ES-I3 (cell line): Measurements from ENCODE around the gene RAI14.
"Not testable (repeated sequence)": the region's sequence is repeated elsewhere in the genome, so short reads cannot be mapped to it uniquely, and the experiment has no call there.

Source experiments
- H3K36me3 ChIP-seq: 2 replicates; pipeline ENCODE4 v1.6.1; 2013; ENCODE audit warnings: mild to moderate bottlenecking, low read length, control low read depth, moderate library complexity; ENCODE audit not compliant: insufficient read depth
- H3K4me1 ChIP-seq: 2 replicates; pipeline ENCODE4 v1.6.1; 2013; ENCODE audit warnings: mild to moderate bottlenecking, control low read depth, low read length; ENCODE audit not compliant: insufficient read depth
- H3K9ac ChIP-seq: 2 replicates; pipeline ENCODE4 v1.6.1; 2013; ENCODE audit warnings: low read depth, mild to moderate bottlenecking, low read length, moderate library complexity
- H3K9me3 ChIP-seq: 2 replicates; pipeline ENCODE4 v1.6.1; 2013; ENCODE audit warnings: mild to moderate bottlenecking, low read length, moderate library complexity; ENCODE audit not compliant: control insufficient read depth, insufficient read depth

The RAI14 gene

GRCh38 chr5:34694012-34694411 is 37.9 kb downstream of the RAI14 start:
- peaks cover 9% of the 10 kb centered on the region for H3K4me1 ChIP-seq
- H3K36me3 ChIP-seq = peaks cover 2% of the 10 kb centered on the region
- H3K9me3 ChIP-seq = no peaks in the 10 kb centered on the region
- H3K9ac ChIP-seq = no peak overlapping the region

GRCh38 chr5:34694685-34695084 is 38.6 kb downstream of the RAI14 start:
- Histone ChIP-seq H3K4me1 (peaks cover 16% of the 10 kb centered on the region), H3K36me3 (no peaks in the 10 kb centered on the region), H3K9me3 (no peaks in the 10 kb centered on the region), H3K9ac (no peak overlapping the region)

- no peak overlapping the region for H3K9ac ChIP-seq
- H3K4me1 ChIP-seq = peaks cover 23% of the 10 kb centered on the region
- no peaks in the 10 kb centered on the region for H3K36me3 ChIP-seq
- no peaks in the 10 kb centered on the region for H3K9me3 ChIP-seq
These were observed 39.3 kb downstream of the RAI14 start for GRCh38 chr5:34695275-34696027.

- Histone ChIP-seq H3K9ac (no peak overlapping the region), H3K9me3 (no peaks in the 10 kb centered on the region), H3K4me1 (peaks cover 28% of the 10 kb centered on the region), H3K36me3 (no peaks in the 10 kb centered on the region; the same call in 1 of the 2 replicates)
These were observed 41.4 kb downstream of the RAI14 start for GRCh38 chr5:34697308-34698108.

- Histone ChIP-seq H3K36me3 (no peaks in the 10 kb centered on the region; the same call in 1 of the 2 replicates), H3K4me1 (peaks cover 29% of the 10 kb centered on the region), H3K9ac (no peak overlapping the region), H3K9me3 (no peaks in the 10 kb centered on the region)
These were observed 41.9 kb downstream of the RAI14 start for GRCh38 chr5:34698109-34698419.

GRCh38 chr5:34698754-34699153 is 42.6 kb downstream of the RAI14 start:
- H3K9ac ChIP-seq = no peak overlapping the region
- no peaks in the 10 kb centered on the region for H3K9me3 ChIP-seq
- H3K36me3 ChIP-seq = no peaks in the 10 kb centered on the region; the same call in 1 of the 2 replicates
- peaks cover 36% of the 10 kb centered on the region for H3K4me1 ChIP-seq

- Histone ChIP-seq H3K36me3 (no peaks in the 10 kb centered on the region; the same call in 1 of the 2 replicates), H3K9me3 (no peaks in the 10 kb centered on the region), H3K9ac (no peak overlapping the region), H3K4me1 (peaks cover 41% of the 10 kb centered on the region)
These were observed 43.3 kb downstream of the RAI14 start for GRCh38 chr5:34699155-34700077.

GRCh38 chr5:34700078-34700452 is 43.9 kb downstream of the RAI14 start:
- Histone ChIP-seq H3K9me3 (no peaks in the 10 kb centered on the region), H3K36me3 (no peaks in the 10 kb centered on the region; the same call in 1 of the 2 replicates), H3K4me1 (peaks cover 47% of the 10 kb centered on the region), H3K9ac (no peak overlapping the region)

- H3K4me1 ChIP-seq = peaks cover 47% of the 10 kb centered on the region
- not testable (repeated sequence) for H3K9me3 ChIP-seq, H3K9ac ChIP-seq, H3K36me3 ChIP-seq
These were observed 45.3 kb downstream of the RAI14 start for GRCh38 chr5:34701442-34701841.

GRCh38 chr5:34703767-34704713 is 47.9 kb downstream of the RAI14 start:
- H3K4me1 ChIP-seq = peaks cover 38% of the 10 kb centered on the region
- no peak overlapping the region for H3K9ac ChIP-seq
- no peaks in the 10 kb centered on the region for H3K9me3 ChIP-seq
- no peaks in the 10 kb centered on the region; the same call in 1 of the 2 replicates for H3K36me3 ChIP-seq

- Histone ChIP-seq H3K9ac (no peak overlapping the region), H3K9me3 (no peaks in the 10 kb centered on the region), H3K4me1 (peaks cover 24% of the 10 kb centered on the region), H3K36me3 (peaks cover 3% of the 10 kb centered on the region; the same call in 1 of the 2 replicates)
These were observed 50.0 kb downstream of the RAI14 start for GRCh38 chr5:34706084-34706483.

GRCh38 chr5:34707451-34708107 is 51.5 kb downstream of the RAI14 start:
- Histone ChIP-seq H3K9me3 (no peaks in the 10 kb centered on the region), H3K36me3 (peaks cover 5% of the 10 kb centered on the region; the same call in 1 of the 2 replicates), H3K4me1 (peaks cover 24% of the 10 kb centered on the region), H3K9ac (no peak overlapping the region)

- Histone ChIP-seq H3K9me3 (no peaks in the 10 kb centered on the region), H3K36me3 (peaks cover 5% of the 10 kb centered on the region; the same call in 1 of the 2 replicates), H3K9ac (no peak overlapping the region), H3K4me1 (peaks cover 16% of the 10 kb centered on the region)
These were observed 52.6 kb downstream of the RAI14 start for GRCh38 chr5:34708777-34709176.
